HG02970 (cell line): ENCODE measurements around the gene ST6GALNAC5.
"Not testable (repeated sequence)": the region's sequence is repeated elsewhere in the genome, so short reads cannot be mapped to it uniquely, and the experiment has no call there.

Experiments used
- ATAC-seq: cut with Tn5 transposase; IDR thresholded peaks from one replicate; pipeline ENCODE4 v1.9.1; 2021; ENCODE audit warnings: mild to moderate bottlenecking, moderate library complexity, moderate number of reproducible peaks; ENCODE audit not compliant: unreplicated experiment, low FRiP score

Gene ST6GALNAC5

DNA sequence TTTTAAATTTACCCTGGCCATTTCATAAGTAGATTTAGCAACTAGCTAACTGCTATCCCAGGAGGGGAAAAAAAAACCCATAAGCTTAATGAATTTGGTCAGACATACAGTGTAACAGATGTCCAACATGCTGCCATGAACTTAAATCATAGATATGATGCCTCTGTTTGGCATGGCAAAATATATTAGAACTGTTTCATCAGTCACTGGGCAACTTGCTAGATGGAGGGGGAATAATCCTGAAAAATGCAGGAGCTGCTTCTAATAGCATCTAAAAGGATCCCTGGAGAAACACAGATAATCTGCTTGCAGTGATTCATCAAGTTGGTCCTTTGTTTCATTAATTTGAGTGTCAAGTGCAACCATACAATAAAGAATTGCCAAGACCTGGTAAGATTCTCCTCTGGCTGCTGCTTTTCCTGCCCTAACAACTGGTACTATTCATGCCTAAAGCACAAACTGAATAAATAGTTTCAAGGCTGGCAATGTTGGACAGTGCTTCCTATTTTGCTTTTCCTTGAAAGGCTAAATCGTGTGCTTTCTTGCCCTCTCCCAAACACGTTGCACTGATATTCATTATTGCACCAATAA, 1.5 kb upstream of the ST6GALNAC5 start:
- ATAC-seq, result no peak

DNA sequence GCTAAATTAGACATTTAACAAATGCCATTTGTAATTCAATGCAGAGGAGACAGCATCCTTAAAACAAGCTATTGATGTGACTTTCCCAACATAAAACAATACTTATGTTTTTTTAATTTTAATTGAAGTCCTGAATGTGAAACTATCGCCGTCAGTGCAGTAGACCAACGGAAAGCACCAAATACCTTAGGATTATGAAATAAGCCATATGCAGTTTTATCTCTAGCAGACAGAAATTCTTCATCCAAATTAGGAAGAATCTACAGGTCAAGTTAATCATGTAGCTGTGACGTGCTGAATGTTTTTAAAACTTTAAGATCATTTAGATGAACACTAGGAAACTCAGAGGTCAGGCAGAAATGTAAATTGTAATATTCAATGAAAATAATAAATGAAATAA, 714 bp upstream of the ST6GALNAC5 start:
- no peak for ATAC-seq

DNA sequence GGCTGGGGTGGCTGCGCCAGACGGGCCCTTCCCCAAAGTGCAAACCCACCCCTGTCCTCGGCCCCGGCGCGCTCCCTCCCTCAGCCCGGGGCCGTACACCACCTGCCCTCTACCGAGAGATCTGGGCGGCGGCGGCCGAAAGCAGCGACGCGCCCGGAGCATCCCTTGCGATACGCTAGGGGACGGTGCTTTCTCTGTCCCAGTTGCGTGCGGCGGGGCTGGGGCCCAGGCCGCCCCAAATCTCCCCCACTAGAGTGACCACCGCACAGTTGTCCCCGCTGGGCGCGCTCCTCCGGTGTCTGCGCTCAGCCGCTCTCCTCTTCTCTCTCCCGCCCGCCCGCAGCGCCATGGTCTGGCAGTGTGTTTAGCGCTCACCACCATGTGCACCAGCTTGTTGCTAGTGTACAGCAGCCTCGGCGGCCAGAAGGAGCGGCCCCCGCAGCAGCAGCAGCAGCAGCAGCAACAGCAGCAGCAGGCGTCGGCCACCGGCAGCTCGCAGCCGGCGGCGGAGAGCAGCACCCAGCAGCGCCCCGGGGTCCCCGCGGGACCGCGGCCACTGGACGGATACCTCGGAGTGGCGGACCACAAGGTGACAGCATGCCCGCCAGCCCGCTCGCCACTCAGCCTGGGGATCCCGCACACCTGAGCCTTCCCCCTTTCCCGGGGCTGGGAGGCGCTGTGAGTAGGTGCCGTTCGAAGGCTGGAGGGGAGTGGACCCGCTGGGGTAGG, 1.0 kb downstream of the ST6GALNAC5 start:
- peak; percentile 62 for ATAC-seq

DNA sequence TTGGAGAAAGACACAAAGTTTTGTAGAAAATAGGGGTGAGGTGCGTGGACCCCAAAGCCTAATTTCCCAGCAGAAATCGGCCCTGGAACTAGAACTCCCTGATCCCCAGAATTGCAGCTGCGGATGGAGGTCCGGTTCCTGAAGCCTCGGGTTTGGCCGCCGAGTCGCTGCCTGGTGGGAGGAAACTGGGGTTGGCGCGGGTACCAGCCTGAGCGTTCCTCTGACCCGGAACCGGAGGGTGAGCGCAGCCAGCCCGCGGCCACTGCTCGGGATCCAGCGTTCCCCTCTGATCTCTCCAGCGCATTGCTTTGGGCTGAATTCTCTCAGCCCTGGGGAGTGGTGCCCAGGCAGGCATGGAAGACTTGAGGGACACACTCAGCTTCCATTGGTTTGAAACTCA, 1.6 kb downstream of the ST6GALNAC5 start:
- no peak for ATAC-seq

DNA sequence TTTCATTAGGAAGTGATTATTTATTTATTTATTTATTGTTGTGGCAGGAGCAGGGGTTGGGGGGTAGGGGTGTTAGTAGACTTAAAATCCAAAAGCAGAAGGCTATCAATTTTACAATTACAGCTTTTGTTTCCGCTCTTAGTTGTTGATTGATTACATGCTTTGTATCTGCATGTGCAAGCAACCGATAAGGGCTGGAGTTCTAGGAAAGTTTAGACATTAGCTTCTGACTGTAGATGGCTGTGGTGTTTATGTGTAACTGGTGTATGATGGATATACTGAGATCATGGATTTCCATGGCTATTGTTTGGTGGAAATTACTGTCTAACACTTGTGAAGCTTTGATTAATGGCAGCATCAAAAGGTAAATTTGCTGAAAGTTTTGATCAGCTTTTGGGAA, 2.8 kb downstream of the ST6GALNAC5 start:
- ATAC-seq, result no peak

DNA sequence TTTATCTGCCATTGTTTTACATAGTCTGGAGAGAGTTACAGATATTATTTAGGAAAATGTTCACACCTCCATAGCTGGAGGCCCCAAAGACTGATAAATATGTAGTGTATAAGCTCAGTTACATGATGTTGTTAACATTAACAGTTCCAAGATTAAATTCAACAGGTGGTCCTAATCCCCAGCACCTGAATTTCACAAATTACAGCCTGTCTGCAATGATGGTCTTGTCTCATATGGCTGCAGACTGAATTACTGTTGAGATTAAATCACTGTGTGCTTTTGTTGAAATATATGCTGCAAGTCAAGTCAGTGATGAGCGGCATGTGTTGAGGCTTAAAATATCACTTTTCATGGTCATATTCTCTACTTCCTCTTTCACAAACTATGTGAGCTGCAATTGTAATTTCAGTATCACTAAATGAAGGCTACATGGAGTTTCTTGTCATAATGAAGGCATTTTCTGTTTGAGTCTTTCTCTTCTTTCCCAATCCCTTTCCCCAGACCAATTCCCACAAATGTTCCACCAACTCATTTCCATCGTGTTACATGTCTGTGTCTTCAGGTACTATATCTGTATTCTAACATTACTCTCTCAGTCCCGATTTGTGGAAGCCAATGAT, 4.2 kb downstream of the ST6GALNAC5 start:
- no peak for ATAC-seq

DNA sequence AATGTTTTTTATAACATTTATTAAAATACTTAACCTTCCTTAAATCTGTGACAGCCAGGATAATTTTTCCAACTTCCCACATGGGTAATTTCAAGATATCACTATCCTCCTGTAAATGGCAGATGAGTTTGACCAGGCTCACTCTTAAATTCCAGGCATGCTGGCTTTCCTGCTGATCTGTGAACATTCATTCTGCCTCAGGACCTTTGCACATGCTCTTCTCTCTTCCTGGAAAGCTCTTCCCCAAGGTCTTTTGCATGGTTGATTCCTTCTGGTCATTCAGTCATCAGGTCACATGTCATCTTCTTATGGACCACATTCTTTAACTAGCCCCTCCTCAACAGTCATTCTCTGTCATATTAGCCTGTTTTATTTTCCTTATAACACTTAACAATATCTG, 5.7 kb downstream of the ST6GALNAC5 start:
- ATAC-seq, result no peak

DNA sequence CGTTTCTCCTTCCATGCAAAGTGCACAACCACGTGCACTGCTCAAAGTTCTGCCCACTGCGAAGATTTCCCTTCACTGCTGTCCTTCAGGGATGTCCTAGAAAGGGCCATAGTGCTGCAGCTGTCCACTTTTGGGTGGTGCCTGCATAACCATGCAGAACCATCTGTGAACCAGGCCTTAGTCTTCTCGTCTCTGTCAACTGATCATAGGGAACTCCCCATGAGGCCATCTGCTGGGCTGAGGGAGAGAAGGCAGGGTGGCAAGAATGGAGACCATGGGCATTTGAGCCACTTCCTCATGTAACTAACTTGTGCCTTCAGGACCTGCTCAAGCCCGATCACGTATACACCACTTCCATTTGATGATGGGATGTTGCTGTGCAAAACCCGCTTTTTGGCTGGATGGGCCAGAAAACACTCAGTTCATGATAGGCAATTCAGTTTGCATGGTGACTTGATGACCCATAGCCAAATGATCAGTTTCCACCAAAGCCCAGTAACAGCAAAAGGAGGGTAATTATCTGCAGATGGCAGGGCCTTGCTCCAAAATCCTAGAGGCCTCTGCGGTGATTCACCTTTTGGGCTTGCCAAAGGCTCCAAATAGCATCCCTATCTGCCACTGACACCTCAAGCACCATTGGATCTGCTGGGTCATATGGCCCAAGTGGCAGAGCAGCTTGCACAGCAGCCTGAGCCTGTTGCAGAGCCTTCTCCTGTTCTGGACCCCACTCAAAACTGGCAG, 9.5 kb downstream of the ST6GALNAC5 start:
- ATAC-seq, result no peak

DNA sequence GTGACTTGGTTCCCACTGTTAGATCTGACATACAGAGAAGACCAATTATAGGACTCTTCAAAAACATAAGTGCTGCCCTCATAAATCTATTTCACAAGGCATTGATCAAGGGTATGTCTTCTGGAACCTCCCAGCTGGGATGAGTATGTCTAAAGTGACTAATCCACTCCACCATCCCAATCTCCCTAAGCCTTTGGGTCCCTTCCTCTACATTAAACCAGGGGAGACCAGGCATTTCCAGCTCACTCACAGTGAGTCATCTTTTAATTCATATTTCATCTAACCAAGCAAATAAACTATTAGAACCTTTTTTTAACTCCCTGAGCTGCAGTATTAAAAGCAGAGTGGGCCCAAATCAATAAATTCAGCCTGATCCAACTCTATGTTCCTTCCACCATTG, 11.7 kb downstream of the ST6GALNAC5 start:
- not testable (repeated sequence) for ATAC-seq

DNA sequence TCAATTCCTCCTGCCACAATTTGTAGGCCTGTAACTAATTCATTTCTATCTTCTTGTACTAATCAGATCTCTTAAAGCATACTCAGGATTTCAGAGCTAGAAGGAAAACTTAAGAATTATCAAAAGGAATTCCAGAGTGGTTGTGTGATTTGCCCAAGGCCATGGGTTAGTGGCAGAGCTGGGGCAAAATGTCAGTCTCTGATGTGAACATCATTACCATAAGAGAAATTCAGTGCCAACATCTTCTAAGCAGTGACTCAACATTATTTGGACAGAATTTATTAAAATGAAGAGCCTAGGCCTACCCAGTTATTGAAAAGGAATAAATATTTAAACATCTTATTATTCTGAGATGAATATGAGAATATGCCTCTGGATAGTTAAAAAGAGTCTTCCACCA, 14.5 kb downstream of the ST6GALNAC5 start:
- ATAC-seq, result no peak

DNA sequence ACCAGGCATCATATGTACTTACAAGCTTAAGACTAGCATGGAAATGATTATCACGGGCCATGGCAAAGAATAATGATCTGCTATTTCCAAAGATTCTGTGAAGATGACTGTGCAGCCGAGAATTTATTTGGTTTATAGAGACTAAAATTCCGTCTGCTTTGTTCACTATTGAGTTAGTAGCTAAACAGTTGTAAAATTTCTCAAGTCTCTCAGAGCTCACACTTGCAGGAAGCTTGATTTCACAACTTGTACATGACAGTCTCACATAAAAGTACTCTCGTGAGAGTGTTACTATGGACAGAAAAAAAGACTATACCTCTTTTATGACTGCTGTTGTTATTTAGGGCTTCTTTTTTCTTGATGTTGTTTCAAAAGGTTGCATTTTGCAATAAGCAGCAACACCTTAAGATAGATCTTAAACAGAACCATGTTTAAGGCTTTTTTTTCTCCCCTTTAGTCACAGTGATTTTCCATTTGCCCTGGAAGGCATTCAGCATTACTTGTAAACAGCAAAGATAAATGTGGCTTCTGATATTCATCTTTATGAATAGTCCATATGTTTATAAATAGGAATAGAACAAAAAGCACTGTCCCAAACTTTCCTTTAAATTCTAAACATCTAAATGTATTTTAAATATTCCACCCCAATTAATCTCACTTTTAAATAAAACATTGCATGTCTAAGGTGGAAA, 24.8 kb downstream of the ST6GALNAC5 start:
- ATAC-seq, result no peak

DNA sequence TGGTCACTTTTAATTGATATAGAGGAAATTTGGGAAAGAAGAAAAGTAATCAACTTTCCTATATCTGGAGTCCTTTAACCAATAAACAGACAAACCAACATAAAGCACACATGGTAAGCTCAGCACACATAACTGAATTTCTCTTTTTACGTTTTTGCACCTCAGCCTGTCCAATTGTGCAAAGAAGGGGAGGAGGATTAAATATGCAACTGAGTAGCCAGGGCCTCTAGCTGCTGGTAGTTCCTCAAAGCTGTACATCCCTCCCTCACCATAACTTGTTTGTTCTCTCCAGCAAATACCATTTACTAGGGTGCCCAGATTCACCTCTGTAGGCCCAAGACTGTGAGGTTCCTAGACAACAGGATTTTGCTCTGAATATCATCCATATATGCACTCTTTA, 25.4 kb downstream of the ST6GALNAC5 start:
- no peak for ATAC-seq

DNA sequence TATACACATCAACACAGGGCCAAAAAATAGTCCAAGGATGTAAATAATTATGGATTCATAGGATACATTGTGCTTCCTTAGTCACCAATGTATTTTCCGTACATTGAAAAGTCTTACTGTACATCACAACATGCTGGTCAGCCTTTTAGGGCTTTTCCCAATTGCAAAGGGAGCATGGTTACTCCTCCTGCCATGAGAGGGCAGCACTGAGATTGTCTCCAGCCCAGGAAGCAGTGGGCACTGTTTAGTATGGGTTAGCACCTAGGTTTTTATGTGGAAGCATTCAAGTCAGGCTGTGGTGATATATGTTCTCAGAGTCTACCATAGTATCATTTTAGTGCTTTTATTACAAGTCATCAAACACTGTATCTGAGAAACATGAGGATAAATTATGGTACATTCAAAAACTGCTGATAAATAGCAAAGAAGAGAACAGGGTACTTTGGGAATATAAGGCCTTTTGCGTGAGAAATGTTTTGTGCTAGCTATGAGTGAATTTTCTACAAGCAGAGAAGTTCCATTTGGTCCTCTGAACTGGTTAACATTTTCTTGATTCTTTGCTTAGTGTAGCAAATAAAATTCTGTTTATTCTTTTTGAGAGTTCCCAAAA, 34.0 kb downstream of the ST6GALNAC5 start:
- ATAC-seq, result no peak

DNA sequence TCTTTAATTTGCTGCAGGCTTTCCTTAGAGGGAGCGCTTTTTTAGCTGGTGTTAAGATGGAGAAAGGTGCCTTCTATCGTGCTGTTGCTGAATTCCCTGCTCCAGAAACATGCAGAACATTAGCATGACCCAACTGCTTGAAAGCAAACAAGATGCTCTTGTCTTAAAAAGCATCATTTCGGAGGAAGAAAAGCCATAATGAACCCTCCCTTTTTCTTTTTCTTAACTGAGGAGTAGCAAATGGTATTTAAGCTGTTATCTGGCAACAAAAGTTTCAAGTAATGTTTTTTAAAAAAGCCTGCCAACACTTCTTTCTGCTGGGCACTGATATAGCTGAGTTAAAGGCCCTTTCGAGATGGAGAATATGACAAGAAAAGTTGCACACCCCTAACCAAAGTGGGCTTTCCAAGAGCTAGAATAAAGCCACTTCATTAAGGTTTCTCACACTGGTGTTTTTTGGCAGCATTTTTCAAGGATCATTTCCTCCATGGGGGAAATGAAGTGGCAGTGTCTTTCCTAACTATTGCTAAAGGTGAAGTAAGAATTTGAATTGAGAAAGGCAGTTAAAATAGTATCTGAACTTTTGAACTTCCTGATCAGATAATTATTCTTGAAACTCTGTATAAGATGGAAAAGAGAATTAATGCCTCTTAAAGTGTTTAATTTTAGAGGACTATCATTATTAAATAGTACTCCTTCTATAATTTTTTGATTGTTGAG, 38.8 kb downstream of the ST6GALNAC5 start:
- ATAC-seq, result no peak

DNA sequence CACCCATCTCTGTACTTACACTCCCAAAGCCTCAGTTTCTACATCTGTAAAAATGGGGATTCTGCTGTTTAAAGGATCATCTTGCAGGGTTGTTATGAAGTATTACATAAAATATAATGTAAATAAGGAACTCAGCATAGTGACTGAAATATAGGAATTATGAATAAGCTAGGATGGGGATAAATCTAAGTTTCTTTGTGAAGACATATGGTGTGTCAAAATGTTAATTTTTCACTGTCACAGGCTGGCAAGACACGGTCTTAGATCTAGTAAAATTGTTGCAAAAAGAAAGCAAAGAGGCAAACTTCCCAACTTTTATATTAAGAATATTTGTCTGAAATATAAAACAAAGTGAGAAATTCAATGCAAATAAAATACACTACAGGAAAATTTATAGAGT, 42.0 kb downstream of the ST6GALNAC5 start:
- ATAC-seq, result no peak

DNA sequence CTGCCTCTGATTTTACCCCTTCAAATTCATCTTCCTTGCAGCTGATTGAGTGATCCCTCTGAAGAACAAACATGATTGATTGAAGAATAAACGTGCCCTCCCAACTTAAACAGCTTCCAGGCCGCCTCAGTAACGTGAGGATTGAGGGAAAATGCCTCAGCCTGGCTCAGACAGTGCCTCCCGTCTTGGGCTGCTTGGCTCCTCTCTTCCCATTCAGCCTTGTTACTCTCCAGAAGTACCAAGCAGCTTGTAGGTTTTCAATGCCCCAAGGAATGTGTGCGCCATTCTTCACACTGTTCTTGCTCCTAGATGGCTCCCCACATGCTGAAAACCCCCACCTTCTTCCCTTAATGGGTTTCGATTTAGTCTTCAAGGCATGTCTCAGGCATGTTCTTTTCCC, 51.8 kb downstream of the ST6GALNAC5 start:
- ATAC-seq, result no peak

DNA sequence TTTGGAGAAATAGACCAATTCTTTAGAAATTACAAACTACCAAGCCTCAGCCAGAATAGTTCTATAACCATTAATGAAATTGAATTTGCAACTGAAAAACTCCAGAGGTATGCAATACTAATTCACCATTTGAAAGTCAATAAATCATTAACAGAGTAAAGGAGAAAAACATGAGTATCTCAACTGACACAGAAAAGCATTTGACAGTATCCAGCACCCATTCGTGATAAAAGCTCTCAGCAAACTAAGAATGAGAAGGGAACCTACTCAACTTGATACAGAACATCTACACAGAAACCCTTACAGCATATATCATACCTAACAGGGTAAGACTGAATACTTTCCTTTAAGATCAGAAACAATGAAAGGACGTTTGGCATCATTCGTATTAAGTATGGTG, 54.3 kb downstream of the ST6GALNAC5 start:
- ATAC-seq, result no peak

DNA sequence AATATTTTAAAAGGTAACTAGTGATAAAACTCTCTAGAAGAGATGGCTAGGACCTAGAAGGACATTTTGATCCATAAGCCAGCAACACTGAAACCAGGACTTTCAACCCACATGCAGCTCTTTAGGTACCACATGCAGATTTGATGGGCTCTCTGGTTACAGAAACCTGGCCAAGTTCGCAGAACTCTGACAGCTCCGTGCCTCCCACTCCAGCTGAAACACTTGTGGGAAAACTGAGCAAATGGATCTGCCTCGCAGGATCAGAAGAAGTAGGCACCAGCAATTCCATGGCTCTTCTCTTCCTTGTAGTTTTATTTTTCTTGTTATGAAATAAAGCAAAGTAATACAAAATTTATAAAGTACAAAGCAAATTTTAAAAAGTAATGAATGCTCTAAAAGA, 58.5 kb downstream of the ST6GALNAC5 start:
- ATAC-seq, result no peak

DNA sequence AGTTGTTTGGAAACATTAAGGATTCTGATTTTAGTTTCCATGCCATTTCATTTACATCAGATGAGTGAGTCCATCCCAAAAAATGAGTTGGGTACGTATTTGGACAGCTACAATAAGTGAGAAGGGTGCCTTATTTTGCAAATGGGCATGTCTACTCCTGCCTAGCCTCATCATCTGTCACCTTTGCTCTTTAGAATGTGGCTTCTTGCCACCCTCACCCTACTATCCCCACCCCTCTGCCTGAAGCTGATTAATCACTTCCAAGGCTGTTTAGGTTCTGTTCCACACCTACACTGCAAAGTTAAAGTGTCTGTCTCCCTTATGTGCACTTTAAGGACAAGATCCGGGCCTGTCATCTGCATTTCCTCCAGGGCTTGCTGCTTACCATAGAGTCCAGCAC, 61.2 kb downstream of the ST6GALNAC5 start:
- no peak for ATAC-seq

DNA sequence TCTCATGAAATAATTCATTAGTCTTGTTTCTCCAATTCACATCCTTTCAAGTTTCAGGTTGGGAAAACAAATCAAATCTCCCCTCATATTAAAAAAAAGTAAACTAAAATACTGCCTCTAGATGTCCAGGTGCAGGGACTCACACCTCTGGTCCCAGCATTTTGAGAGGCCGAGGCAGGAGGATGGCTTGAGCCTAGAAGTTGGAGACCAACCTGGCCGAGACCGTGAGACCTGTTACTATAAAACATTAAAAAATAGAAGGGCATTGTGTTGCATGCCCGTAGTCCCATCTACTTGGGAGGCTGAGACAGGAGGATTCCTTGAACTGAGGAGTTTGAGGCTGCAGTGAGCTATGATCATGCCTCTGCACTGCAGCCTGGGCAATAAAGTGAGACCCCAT, 61.9 kb downstream of the ST6GALNAC5 start:
- no peak for ATAC-seq
